GM12878 (cell line): ENCODE measurements around the gene GABBR2.

Experiments
- SPI1 ChIP-seq: IDR thresholded peaks from 2 replicates; pipeline ENCODE4 v1.6.1; 2011; ENCODE audit warnings: low read depth, mild to moderate bottlenecking, low read length, moderate library complexity, borderline replicate concordance; ENCODE audit not compliant: insufficient read depth
- ZNF384 ChIP-seq: IDR thresholded peaks from 2 replicates; pipeline ENCODE4 v1.6.1; 2012; ENCODE audit warnings: low read depth, mild to moderate bottlenecking, low read length, improper control_type of control experiment, borderline replicate concordance
- TF ChIP-seq, protein P1 (sequence below), 3 experiments: IDR thresholded peaks in 2 of 3; conservative IDR thresholded peaks in 1 of 3; 2 replicates each; pipeline ENCODE4 v1.5.1; 2011; ENCODE audit warnings: low read depth in 3 of 3, low read length in 3 of 3, mild to moderate bottlenecking in 3 of 3, control low read depth in 2 of 3, moderate library complexity in 2 of 3, inconsistent platforms in 1 of 3, mixed read lengths in 1 of 3; ENCODE audit not compliant: control insufficient read depth in 2 of 3, insufficient read depth in 1 of 3; ENCODE audit errors: extremely low read depth in 1 of 3

DNA sequence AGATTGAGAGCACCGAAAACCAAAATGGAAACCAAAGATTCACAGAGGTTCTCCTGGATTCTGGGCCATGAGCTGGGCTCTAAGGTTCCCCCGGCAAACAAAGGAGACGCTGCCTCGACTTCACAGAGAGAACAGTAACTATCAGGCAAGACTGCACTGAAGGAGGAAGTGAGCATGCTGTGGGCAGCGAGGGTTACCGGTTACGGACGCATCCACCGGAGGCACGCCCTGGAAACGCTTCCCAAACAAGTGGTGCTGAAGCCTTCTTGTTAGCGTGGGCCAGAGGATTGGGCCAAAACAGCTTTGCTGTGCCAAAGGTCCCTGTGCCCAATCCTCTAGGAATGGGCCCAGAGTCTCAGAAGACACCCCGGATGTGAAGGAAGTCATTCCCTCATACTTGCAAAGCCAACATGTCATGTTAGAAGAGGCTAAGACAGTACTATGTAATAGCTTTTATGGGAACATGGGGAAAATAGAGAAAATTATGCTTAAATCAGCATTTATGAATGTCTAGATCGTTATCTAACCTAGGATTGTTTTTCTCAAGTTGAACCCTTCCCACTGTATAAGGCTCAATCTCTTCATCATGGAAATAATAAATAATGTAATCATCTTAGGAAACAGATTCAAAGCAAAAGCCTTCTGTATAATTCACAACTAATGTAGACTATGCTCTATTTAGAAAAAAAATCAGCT, 145.4 kb downstream of the GABBR2 start:
- TF ChIP-seq, protein P1, sequence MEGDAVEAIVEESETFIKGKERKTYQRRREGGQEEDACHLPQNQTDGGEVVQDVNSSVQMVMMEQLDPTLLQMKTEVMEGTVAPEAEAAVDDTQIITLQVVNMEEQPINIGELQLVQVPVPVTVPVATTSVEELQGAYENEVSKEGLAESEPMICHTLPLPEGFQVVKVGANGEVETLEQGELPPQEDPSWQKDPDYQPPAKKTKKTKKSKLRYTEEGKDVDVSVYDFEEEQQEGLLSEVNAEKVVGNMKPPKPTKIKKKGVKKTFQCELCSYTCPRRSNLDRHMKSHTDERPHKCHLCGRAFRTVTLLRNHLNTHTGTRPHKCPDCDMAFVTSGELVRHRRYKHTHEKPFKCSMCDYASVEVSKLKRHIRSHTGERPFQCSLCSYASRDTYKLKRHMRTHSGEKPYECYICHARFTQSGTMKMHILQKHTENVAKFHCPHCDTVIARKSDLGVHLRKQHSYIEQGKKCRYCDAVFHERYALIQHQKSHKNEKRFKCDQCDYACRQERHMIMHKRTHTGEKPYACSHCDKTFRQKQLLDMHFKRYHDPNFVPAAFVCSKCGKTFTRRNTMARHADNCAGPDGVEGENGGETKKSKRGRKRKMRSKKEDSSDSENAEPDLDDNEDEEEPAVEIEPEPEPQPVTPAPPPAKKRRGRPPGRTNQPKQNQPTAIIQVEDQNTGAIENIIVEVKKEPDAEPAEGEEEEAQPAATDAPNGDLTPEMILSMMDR (IDR thresholded peaks at IDR 0.05 in 2 of 3, conservative IDR thresholded peaks at IDR 0.05 in 1 of 3; ENCODE audit: control insufficient read depth in 2 of 3, extremely low read depth in 1 of 3, insufficient read depth in 1 of 3, low read depth in 3 of 3, low read length in 3 of 3) = no peak
- no peak for TF ChIP-seq SPI1
- no peak for TF ChIP-seq ZNF384
